ENCODE results near the gene BICD1.
A peak's percentile ranks its signal among the peaks of the same experiment; 100 is the strongest.

Gene BICD1

DNA sequence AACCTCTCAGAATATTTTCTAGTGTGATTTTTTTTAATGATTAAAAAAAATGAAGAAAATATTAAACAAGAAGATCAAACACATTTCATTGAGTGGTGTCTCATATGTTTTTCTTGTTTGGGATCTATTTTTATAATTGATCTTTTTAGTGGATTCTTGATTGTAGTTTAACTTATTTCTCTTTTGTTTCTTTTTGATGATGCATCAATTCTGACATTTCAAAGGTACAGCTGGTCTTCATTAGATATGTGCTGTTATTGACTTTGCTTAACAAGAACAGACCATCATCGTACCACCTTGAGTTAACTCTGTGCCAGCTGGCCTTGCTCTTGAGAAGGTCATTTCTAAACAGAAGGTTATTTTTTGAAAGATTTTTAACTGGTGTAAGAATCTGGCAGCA, 246.9 kb downstream of the BICD1 start:
- no peak for DNase-seq (ENCODE audit: low read depth)

DNA sequence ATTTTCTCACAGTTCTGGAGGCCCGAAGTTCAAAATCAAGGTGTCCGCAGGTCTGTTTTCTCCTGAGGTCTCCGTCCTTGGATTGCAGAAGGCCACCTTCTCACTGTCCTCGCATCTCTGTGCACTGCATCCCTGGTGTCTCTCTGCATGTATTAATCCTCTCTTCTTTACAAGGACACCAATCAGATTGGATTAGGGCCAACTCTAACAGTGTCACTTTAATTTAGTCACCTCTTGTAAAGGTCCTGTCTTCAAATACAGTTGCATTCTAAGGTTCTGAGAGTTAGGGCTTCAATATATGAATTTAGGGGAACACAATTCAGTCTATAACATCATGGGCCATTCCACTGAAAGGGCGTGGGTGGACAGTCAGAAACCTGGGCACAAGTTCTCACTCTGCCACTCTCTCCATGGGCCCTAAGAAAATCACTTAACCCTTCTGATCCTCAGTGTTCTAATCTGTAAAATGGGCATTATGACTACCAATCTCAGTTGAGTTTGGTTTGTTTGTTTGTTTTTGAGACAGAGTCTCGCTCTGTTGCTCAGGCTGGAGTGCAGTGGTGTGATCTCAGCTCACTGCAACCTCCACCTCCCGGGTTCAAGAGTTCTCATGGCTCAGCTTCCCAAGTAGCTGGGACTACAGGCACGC, 251.1 kb downstream of the BICD1 start:
- no peak for DNase-seq (ENCODE audit: low read depth)

DNA sequence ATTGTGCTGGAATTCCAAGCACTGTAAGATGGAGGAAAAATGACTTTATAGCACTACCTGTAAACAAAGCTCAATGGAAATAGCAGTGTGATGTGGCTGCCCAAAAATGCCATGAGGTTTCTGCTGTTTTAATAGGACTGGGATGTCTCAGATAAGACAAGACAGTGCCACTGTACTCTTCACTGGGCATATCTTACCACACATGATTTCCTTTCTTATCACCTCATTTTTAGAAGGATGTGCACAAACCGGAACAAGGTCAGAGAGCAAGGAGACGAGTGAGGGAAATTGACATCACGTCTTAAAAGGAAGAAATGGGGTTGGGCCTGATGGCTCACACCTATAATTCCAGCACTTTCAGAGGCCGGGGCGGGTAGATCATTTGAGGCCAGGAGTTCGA, 254.3 kb downstream of the BICD1 start:
- DNase-seq (ENCODE audit: low read depth), result no peak

DNA sequence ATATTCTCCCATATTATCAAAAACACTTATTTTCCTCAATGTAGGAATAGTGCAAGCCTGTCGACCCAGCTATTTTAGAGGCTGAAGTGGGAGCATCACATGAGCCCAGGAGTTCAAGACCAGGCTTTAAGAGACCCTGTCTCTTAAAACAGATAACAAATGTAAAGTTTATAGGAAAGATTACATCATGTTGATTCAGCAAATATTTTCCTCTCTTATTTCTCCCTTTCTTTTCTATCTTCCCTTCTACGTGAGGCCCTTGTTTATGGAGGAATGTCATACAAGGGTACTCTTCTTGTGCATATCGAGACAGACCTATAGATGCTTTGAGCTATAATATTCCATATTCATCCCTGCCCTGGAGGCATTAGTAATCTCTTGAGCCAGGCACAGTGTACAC, 256.2 kb downstream of the BICD1 start:
- DNase-seq (ENCODE audit: low read depth), result no peak

DNA sequence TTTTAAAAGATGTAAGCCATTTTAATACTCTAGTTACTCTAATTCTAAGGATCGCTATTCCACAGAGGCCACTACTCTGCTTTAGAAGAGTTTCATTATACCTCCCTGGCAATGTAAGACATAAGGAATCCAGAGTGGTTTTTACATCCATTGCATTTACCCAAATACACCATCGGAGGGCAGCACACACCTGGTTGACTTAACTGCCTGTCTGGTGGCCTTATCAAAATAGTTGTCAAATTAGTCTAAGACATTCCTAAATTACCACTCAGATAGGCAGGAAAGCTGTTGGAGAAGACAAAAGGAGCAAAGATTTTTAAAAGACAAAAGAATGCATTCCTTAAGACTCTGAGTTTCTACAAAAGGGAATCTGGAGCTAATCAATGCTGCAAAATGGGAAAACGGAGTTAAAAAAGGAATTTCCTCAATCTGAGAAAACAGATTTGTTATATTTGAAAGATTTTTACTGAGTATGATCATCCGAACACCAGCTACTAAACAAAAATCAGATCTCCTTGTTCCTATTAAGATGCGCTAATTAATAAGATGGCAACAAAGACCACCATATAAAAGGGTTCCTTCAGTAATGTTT, 258.9 kb downstream of the BICD1 start:
- peak; percentile 2 for DNase-seq (ENCODE audit: low read depth)

DNA sequence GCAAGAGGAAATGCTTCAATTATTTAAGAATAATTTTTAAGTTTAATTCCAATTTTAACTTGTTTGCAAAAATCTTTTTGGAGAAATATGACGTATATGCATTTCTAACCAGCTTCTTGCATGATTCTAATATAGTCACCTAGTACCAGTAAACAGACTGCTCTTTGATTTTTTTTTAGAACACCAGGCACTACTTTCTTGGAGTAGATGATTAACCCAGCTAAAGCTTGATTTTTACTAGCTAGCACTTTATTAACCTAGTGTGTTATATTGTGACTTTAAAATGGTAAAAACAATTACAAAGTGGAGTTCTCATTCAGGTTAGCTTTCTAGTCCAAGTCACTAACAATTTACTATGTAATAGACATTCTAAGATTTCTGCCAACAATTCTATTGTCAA, 260.1 kb downstream of the BICD1 start:
- DNase-seq (ENCODE audit: low read depth), result no peak

DNA sequence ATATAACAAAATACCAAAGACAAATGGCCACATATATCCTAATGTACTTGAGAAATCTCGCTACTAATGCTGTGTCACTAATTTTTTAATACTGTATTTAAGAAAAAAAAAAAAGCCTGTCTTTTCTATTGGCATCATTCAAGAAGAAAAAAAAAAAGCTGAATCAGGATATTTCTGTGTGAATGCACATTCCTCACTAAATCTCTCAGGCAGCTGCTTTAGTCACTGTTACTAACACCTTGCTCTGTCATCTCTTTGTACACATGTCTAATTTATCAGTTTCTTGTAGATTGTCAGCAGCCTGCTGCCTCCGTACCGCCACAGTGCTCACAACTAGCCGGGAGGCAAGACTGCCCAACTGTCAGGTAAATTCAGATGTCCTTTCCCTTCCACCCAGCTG, 260.7 kb downstream of the BICD1 start:
- no peak for DNase-seq (ENCODE audit: low read depth)

DNA sequence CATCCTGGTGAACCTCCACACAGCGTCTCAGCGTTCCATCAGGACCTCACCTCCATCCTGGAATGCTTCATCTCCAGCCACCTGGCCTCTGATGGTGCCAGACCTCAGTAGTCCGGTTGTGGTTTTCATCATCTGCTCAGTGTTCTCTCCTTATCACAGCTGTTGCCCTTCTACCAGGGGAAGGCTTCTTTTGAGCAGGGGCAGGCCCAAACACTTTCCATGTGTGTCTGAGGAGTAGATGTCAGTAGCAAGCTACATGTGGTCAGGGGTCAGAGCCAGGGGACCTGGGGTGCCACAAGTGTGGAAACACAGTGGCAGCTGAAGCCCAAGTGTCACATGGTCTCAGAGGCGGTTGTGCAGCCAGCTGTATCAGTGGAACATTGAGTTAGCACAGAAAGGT, 262.6 kb downstream of the BICD1 start:
- DNase-seq (ENCODE audit: low read depth), result no peak

DNA sequence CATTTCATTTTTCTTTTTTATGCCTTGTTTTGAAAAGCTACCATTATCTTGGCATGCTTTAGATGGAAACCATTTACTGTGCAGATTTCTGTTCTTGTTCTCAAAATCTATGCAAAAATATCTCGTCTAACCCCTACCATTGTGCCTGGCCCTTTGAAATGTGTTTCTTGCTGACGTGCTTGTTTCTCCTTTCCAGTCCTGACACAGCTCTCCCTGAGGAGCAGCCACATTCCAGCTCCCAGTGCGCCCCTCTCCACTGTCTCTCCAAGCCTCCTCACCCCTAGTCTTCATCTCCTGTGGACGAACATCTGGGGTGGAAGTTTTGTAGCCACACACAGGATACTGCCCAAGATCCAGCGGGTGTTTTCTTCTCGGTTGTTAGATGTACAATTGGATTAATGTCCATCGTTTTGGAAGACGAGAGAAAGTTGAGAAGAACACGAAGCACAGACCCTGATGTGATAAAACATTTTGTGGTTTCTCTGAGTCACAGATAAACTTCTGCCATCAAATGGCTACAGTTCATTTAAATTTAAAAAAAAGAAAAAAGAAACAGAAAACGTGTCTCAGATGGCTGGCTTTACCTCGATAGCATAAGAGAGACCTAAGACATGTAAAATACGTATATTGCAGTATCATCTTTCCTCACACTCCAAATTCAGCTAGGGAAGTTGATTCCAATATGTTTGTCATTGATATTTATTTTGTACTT, 270.9 kb downstream of the BICD1 start:
- DNase-seq (ENCODE audit: low read depth), result no peak

DNA sequence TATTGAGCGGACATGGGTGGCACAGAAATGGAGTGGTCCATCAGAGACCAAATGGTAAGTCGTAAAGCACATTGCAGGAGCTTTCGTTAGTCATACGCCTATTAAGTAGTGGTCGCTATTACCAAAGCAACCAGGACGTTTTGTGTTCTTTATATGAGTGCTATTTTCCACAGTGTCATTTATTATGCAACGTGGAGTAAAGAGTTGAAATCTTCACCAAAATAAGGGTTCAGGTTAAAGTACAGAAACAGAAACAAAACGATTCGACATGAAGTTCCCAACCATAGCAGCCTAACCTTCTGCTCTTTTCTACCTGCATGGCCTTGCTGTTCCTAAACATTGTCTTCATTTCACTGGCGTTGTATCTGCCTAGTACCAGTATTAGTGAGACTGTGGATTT, 272.6 kb downstream of the BICD1 start:
- no peak for DNase-seq (ENCODE audit: low read depth)

DNA sequence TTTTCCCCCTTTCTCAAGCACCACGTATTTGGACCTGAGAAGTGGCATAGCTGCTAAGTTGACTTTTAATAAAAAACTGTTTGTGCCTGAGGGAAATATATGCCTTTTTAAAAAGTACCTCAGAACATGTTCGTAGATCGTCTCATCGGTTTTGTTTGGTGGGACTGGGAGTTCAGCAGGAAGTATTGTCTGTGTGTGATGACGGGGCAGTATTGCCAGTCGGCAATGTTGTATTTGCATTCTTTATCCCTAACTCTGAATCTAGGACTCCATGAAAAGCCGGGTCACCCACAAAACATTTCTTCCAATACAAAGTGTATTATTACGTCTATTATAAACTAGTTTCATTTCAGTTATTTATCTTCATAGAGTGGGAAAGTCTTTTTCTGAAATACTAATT, 273.0 kb downstream of the BICD1 start:
- DNase-seq (ENCODE audit: low read depth), result no peak

DNA sequence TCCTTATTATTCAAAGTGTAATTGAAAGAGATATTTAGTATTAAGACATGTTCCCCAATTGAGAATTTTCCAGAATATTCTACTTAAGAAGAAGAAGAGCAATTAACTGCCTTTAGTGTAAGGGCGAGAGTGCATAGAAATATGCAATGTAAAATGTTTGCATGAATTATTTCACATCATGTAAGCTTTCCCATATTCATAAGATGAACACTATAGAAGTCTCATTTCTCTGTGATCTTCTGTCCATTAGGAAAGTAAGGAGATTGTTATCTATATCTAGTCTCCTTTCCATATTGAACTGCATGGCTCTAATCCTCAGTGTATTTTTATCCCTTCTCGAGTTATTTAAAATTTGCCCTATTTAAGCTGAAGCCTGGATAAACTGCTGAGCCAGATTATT, 275.6 kb downstream of the BICD1 start:
- DNase-seq (ENCODE audit: low read depth), result no peak

DNA sequence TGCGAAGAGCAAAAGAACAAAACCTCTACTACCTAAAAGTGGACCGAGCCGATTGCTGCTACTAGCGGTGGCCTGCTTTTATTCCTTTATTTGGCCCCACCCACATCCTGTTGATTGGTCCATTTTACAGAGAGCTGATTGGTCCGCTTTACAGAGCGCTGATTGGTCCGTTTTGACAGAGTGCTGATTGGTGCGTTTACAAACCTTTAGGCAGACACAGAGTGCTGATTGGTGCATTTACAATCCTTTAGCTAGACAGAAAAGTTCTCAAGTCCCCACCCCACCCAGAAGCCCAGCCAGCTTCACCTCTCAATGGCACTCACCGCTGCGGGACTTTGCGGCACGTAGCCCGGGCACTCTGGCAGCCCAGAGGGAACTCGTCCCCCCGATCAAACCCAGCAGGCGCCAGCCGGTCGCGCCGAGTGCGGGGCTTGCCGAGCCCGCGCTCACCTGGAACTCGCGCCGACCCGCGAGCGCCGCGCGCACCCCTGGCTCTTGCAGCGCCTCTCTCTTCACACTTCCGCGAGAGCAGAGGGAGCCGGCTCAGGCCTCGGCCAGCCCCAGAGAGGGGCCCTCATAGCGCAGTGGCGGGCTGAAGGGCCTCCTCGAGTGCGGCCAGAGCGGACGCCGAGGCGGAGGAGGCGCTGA, 284.0 kb downstream of the BICD1 start:
- no peak for DNase-seq (ENCODE audit: low read depth)

DNA sequence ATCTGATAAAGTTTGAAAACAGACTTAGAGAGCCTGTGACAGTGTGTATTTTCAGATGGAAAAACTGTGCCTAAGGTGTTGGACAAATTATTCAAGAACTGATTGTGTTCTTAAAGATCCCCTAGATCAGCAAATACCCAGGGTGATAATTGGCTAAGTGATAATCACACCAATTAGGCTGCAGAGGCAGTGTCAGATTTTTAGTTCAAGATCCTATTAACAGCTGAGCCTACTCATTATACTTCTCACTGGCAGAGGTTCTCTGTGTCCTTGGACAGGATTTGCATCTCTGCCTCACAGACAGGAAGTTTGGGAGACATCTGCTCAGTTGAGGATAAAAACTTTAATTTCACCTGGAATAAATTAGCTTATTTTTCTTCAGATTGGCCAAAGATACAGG, 288.4 kb downstream of the BICD1 start:
- DNase-seq (ENCODE audit: low read depth), result no peak

DNA sequence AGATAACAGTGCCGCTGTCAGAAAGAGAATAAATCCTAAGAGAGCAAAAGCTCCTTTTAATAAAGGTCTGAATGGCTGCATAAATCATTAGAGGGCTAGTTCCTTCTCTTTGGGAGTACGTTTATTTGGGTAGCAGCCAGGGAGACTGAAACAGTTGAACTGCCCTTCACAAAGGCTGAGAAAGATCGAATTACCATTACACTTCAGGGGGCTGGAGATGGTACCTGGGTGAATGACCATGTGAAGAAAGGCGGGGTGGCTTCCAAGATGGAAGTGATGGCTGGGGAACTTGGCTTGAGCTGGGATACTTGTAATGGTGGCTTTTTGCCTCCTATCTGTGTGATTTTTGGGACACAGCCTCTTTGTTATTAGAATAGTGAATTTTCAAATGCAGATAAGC, 291.0 kb downstream of the BICD1 start:
- no peak for DNase-seq (ENCODE audit: low read depth)

DNA sequence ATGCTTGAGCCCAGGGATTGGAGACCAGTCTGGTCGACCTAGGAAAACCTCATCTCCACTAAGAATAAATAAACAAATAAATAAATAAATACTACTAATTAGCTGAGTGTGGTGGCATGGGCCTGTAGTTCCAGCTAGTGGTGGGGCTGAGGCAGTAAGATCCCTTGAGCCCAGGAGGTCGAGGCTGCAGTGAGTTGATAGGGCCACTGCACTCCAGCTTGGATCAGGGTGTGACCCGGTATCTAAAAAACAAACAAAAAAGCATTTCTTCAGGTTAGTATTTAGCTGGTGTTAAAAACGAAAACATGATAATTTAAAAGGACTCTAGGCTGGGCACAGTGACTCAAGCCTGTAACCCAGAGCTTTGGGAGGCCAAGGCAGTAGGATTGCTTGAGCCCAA, 291.5 kb downstream of the BICD1 start:
- DNase-seq (ENCODE audit: low read depth), result no peak

DNA sequence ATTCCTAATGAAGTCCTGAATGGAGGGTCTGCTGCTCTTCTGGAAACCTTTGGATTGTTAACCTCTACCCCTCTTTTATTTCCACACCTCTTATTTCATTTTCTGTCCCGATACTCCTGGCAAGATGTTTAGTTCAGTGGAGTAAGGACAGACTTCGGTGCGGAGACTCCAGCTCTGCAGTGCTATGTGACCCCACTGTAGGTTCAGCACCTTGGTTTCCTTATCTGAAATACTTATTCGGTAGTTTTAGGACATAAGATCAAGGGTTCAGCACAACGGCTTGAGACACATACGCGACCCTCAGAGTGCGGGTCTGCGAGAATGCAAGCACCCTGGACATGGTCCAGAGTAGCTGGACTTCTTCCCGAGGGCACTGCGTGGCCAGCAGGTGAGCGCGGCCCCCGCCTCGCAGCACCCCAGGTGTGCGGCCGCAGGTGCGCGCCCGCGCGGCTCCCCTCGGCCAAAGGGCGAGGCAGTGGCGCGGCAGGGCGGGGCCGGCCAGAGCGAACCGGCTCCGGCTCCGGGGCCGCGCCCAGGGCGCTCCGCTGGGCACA, 292.2 kb downstream of the BICD1 start:
- no peak for DNase-seq (ENCODE audit: low read depth)

DNA sequence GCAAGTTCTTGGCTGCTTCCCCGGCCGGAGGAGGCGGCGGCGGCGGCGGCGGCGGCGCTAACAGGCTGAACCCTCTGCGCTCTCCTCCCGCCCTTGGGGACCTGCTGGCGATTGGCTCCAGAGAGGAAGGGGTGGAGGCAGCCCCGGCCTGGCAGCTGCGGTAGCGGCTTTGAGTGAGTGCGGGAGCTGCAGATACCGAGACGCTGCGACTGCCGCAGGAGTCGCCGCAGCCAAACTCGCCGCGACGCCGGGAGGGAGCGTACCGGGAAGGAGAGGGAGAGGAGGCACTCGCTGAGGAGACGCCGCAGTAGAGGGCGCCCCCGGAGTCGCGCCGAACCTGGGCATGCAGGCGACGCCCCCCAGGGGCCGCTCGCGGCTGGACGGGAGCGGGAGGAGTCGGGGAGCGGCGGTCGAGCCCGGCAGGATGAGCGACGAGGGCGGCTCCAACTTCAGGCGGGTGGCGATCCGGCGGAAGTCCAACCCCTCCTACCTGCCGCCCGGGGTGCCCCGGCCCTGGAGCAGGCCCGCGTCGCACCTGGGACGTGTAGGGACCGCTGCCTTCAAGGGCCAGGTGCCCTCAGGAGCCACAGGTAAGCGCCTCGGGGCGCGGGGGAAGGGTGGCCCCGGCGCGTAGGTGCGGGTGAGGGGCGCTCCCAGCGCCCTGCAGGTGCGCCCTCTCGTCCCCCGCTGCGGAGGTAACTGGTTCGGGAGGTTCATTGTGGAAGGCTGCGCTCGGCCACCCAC, 292.9 kb downstream of the BICD1 start, which contains the start of gene FGD4:
Gene FGD4, plus strand, starts transcription at position 189 of the 744 bp plus-strand sequence.
- DNase-seq (ENCODE audit: low read depth), result no peak

DNA sequence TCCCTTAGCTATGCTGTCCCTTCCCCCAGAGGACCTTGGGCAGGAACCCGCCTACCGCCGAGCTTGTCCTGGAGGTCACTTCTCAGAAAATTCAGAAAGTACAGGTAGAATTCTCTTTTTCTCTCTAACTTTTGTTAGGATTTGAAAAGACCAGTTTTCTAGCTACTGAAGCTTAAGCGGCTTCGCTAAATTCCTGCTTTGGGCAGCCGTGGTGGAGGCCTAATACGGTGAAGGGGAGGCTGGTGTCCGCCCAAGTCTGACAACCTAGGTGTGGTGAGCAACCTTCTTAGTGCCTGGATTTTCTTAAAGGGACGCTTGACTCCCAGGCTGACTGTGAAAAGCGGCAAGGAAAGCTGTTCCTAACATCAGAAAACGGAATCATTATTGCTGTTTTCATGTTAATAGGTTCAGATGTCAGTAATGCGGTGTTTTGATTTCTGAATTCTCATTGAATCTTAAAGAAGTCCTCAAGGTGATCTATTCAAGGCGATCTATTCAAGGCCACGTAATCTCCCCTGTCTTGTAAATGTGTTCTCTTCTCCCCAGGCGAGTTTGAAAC, 293.5 kb downstream of the BICD1 start:
- DNase-seq (ENCODE audit: low read depth), result no peak

DNA sequence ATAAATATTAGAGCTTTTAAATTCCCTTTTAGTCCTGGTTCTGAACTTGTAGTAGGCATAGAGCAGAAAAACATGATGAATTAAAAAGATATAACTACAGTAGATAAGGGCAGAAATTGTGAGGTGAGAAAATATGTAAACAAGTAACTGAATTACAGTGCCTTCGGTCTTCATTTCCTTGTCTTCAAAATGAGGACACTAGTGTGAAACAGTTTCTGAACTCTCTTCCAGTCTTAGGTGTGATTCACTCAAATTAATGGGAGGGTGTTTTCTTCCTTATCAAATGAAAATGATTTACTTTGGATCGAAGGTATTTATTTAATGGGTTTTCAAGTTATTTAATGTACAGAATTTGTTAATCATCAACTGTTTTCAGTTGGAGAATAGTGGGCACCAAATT, 294.2 kb downstream of the BICD1 start:
- no peak for DNase-seq (ENCODE audit: low read depth)

DNA sequence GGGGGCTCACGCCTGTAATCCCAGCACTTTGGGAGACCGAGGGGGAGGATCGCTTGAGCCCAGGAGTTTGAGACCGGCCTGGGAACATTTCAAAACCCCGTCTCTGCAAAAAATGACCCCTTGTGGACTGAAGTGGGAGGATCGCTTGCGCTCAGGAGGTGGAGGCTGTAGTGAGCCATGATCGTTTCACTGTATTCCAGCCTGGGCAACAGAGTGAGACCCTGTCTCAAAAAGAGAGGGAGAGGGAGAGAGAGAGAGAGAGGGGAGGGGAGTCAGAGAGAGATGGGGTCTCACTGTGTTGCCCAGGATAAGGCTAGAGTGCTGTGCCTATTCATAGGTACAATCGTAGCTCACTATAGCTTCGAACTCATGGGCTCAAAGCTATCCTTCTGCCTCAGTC, 295.5 kb downstream of the BICD1 start:
- no peak for DNase-seq (ENCODE audit: low read depth)

DNA sequence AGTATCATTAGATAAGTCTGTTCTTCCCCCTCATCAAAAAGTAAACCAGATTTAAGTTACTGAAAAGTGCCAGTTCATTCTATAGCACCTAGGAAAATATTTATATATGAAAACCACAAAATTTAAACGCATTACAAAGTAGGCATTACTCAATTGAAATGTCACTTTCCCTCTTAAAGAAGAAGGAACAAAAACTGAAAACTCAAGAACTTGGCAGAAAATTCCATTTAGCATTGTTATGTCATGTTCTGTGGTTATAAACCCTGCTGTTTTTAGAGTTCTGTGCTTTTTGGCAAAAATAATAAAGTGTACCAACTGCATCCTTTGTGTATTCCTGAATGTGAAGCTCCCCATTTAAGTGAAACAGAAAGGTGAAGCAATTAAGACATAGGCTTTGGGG, 296.3 kb downstream of the BICD1 start:
- no peak for DNase-seq (ENCODE audit: low read depth)

All from activated gamma-delta T cell treated with anti-CD3 and anti-CD28 coated beads, Interleukin-2, amount 50 U/mL, for 16 hours (primary cell).